IMR-90 (cell line): ENCODE measurements around the gene TCERG1L. TPM values are rescaled to one million over a fixed set of nuclear protein-coding genes. Genes with fewer than 3 reads are reported as not detected.

Experiments
- ATAC-seq: fragments of 200-7000 bp; cut with Tn5 transposase; 2 replicates; pipeline ENCODE4 v1.9.1; 2020; ENCODE audit warnings: low read depth, mild to moderate bottlenecking, moderate library complexity
- BruUV-seq: library from RNA; stranded (reverse); fragments of 400-500 nt; replicated peaks from 2 replicates; lab custom pipeline; 2021; lab: Mats Ljungman, UMichigan
- CTCF ChIA-PET: fragments of 300-600 bp; formaldehyde crosslinking; extraction: SDS; loops from one replicate; lab custom pipeline; 2021; ENCODE audit warnings: antibody characterized with exemption; lab: Yijun Ruan, JAX
- POLR2A ChIA-PET: fragments of 300-600 bp; sonication (Branson Sonifier 250); formaldehyde crosslinking; loops from one replicate; lab custom pipeline; 2022; ENCODE audit warnings: antibody characterized with exemption; ENCODE audit not compliant: unreplicated experiment; lab: Charles Lee
- DNase-seq: peaks from one replicate; pipeline ENCODE4 v3.0.0; 2013
- H2AFZ ChIP-seq: replicated peaks from 2 replicates; pipeline ENCODE3; 2013; ENCODE audit warnings: low read length, mild to moderate bottlenecking; ENCODE audit not compliant: poor library complexity
- H2AK5ac ChIP-seq: 2 replicates; pipeline ENCODE4 v1.6.1; 2013; ENCODE audit warnings: low read depth, low read length, inconsistent platforms
- H2AK9ac ChIP-seq: replicated peaks from 2 replicates; pipeline ENCODE3; 2013; ENCODE audit warnings: mild to moderate bottlenecking, low read depth, low read length, moderate library complexity; ENCODE audit not compliant: poor library complexity
- H2BK120ac ChIP-seq: 2 replicates; pipeline ENCODE4 v1.6.1; 2013; ENCODE audit warnings: low read depth, low read length, inconsistent platforms
- H2BK15ac ChIP-seq: 3 replicates; pipeline ENCODE4 v1.6.1; 2013; ENCODE audit warnings: low read depth, low read length, inconsistent platforms
- H2BK20ac ChIP-seq: 2 replicates; pipeline ENCODE4 v1.6.1; 2013; ENCODE audit warnings: low read depth, mild to moderate bottlenecking, inconsistent platforms, low read length, moderate library complexity
- H2BK5ac ChIP-seq: 2 replicates; pipeline ENCODE4 v1.6.1; 2013; ENCODE audit warnings: mild to moderate bottlenecking, low read depth, low read length, inconsistent platforms; ENCODE audit not compliant: poor library complexity, severe bottlenecking
- H3K14ac ChIP-seq: replicated peaks from 2 replicates; pipeline ENCODE4 v1.6.1; 2013; ENCODE audit warnings: low read depth, low read length, inconsistent platforms
- H3K18ac ChIP-seq: 2 replicates; pipeline ENCODE4 v1.6.1; 2013; ENCODE audit warnings: low read depth, low read length, control low read depth
- H3K23ac ChIP-seq: 2 replicates; pipeline ENCODE4 v1.6.1; 2013; ENCODE audit warnings: low read depth, low read length, inconsistent platforms
- H3K27ac ChIP-seq: 2 replicates; pipeline ENCODE4 v1.5.1; 2013; ENCODE audit warnings: mild to moderate bottlenecking, control low read depth, low read length; ENCODE audit not compliant: insufficient read depth
- H3K27me3 ChIP-seq: 2 replicates; pipeline ENCODE4 v1.6.1; 2013; ENCODE audit warnings: low read length; ENCODE audit not compliant: control insufficient read depth, insufficient read depth
- H3K36me3 ChIP-seq: 2 replicates; pipeline ENCODE4 v1.6.1; 2013; ENCODE audit warnings: low read length, mixed read lengths; ENCODE audit not compliant: control insufficient read depth, insufficient read depth
- H3K4ac ChIP-seq: 2 replicates; pipeline ENCODE4 v1.6.1; 2013; ENCODE audit warnings: low read depth, low read length, inconsistent platforms
- H3K4me1 ChIP-seq: 2 replicates; pipeline ENCODE4 v1.6.1; 2013; ENCODE audit warnings: low read length, mixed read lengths; ENCODE audit not compliant: control insufficient read depth, insufficient read depth
- H3K4me2 ChIP-seq: 2 replicates; pipeline ENCODE4 v1.6.1; 2013; ENCODE audit warnings: low read depth, mild to moderate bottlenecking, control low read depth, low read length, moderate library complexity
- H3K4me3 ChIP-seq: 2 replicates; pipeline ENCODE4 v1.5.1; 2013; ENCODE audit warnings: low read depth, mild to moderate bottlenecking, control low read depth, low read length, moderate library complexity; ENCODE audit not compliant: insufficient read depth
- H3K56ac ChIP-seq: 2 replicates; pipeline ENCODE4 v1.6.1; 2013; ENCODE audit warnings: low read length, inconsistent platforms; ENCODE audit not compliant: insufficient read depth; ENCODE audit errors: extremely low read depth
- H3K79me1 ChIP-seq, 2 experiments: 2 replicates each; pipeline ENCODE4 v1.6.1; 2013; ENCODE audit warnings: low read length in 2 of 2, inconsistent platforms in 1 of 2, low read depth in 1 of 2
- H3K9ac ChIP-seq: 2 replicates; pipeline ENCODE4 v1.6.1; 2013; ENCODE audit warnings: low read depth, low read length, control low read depth
- H3K9me1 ChIP-seq: 2 replicates; pipeline ENCODE4 v1.6.1; 2013; ENCODE audit warnings: low read length, inconsistent platforms; ENCODE audit not compliant: insufficient read depth
- H3K9me3 ChIP-seq: 2 replicates; pipeline ENCODE4 v1.6.1; 2013; ENCODE audit warnings: low read length; ENCODE audit not compliant: control insufficient read depth, insufficient read depth
- H4K20me1 ChIP-seq: 2 replicates; pipeline ENCODE4 v1.6.1; 2013; ENCODE audit warnings: low read length, inconsistent platforms; ENCODE audit not compliant: insufficient read depth
- H4K5ac ChIP-seq: 2 replicates; pipeline ENCODE4 v1.6.1; 2013; ENCODE audit warnings: mild to moderate bottlenecking, low read depth, low read length, control low read depth
- H4K8ac ChIP-seq, 2 experiments: 2 replicates each; pipeline ENCODE4 v1.6.1; 2013; ENCODE audit warnings: low read depth in 2 of 2, low read length in 2 of 2, control low read depth in 1 of 2, inconsistent platforms in 1 of 2
- H4K91ac ChIP-seq: 2 replicates; pipeline ENCODE4 v1.6.1; 2013; ENCODE audit warnings: low read depth, low read length, inconsistent platforms; ENCODE audit not compliant: insufficient read depth
- BHLHE40 ChIP-seq: fragments of 150-350 bp; IDR thresholded peaks from 2 replicates; pipeline ENCODE4 v1.6.1; 2016; ENCODE audit warnings: mild to moderate bottlenecking, low read depth, low read length
- CEBPB ChIP-seq: IDR thresholded peaks from 2 replicates; pipeline ENCODE4 v1.6.1; 2012; ENCODE audit warnings: low read depth, low read length, improper control_type of control experiment
- CHD1 ChIP-seq: IDR thresholded peaks from 2 replicates; pipeline ENCODE4 v1.6.1; 2012; ENCODE audit warnings: low read depth, low read length, improper control_type of control experiment
- CTCF ChIP-seq: conservative IDR thresholded peaks from 2 replicates; pipeline ENCODE4 v1.5.1; 2012; ENCODE audit warnings: mild to moderate bottlenecking, low read depth, low read length, improper control_type of control experiment
- ELK1 ChIP-seq: fragments of 150-350 bp; IDR thresholded peaks from 2 replicates; pipeline ENCODE4 v1.6.1; 2016; ENCODE audit warnings: low read depth, mild to moderate bottlenecking, low read length, moderate library complexity, borderline replicate concordance
- FOS ChIP-seq: fragments of 150-350 bp; IDR thresholded peaks from 2 replicates; pipeline ENCODE4 v1.6.1; 2016; ENCODE audit warnings: low read depth, low read length
- MAFK ChIP-seq: IDR thresholded peaks from 2 replicates; pipeline ENCODE4 v1.6.1; 2012; ENCODE audit warnings: low read depth, low read length, improper control_type of control experiment
- MAZ ChIP-seq: IDR thresholded peaks from 2 replicates; pipeline ENCODE4 v1.6.1; 2012; ENCODE audit warnings: low read depth, mild to moderate bottlenecking, low read length, improper control_type of control experiment, moderate library complexity, borderline replicate concordance
- MXI1 ChIP-seq: IDR thresholded peaks from 2 replicates; pipeline ENCODE4 v1.6.1; 2012; ENCODE audit warnings: low read depth, mild to moderate bottlenecking, low read length, moderate library complexity, borderline replicate concordance
- POLR2A ChIP-seq: IDR thresholded peaks from 2 replicates; pipeline ENCODE4 v1.6.1; 2012; ENCODE audit warnings: mild to moderate bottlenecking, low read depth, low read length
- RAD21 ChIP-seq: IDR thresholded peaks from 2 replicates; pipeline ENCODE4 v1.6.1; 2012; ENCODE audit warnings: low read length, improper control_type of control experiment
- RCOR1 ChIP-seq: IDR thresholded peaks from 2 replicates; pipeline ENCODE4 v1.6.1; 2012; ENCODE audit warnings: mild to moderate bottlenecking, low read length, improper control_type of control experiment; ENCODE audit not compliant: insufficient replicate concordance
- RFX5 ChIP-seq: IDR thresholded peaks from 2 replicates; pipeline ENCODE4 v1.8.0; 2012; ENCODE audit warnings: low read depth, mild to moderate bottlenecking, low read length, moderate library complexity
- SMC3 ChIP-seq: fragments of 150-350 bp; IDR thresholded peaks from 2 replicates; pipeline ENCODE4 v1.6.1; 2016; ENCODE audit warnings: low read depth, mild to moderate bottlenecking, antibody characterized with exemption, low read length, moderate library complexity
- WGBS, 2 experiments: methylation state at CpG; one replicate each; pipeline versions ENCODE4 v1.1.5 to v1.1.7; 2013; ENCODE audit warnings: missing lambda C conversion rate in 2 of 2; ENCODE audit not compliant: insufficient read length in 1 of 2; ENCODE audit errors: extremely low coverage in 2 of 2; 5-methylcytosine and 5-hydroxymethylcytosine counted together
- dilution Hi-C: fragments of 300-500 bp; cut with HindIII; formaldehyde crosslinking; loops from one replicate; pipeline ENCODE4 v1.14.3; 2018; ENCODE audit warnings: low sequenced_read_pairs; ENCODE audit not compliant: unreplicated experiment
- in situ Hi-C: fragments of 300-500 bp; cut with MboI; formaldehyde crosslinking; loops from 3 replicates; pipeline ENCODE4 v1.14.3; 2019; ENCODE audit warnings: low sequenced_read_pairs, inconsistent platforms, mixed read lengths
- intact Hi-C: fragments of 100-400 bp; cut with micrococcal nuclease; formaldehyde crosslinking; loops from 2 replicates; pipeline ENCODE4 v1.10.0; 2022
- polyA plus RNA-seq, 3 experiments: library from polyadenylated mRNA; depleted of rRNA; stranded (reverse); fragments of >200 nt; gene quantifications; 2 replicates each; pipeline ENCODE4 v1.2.3, GENCODE V29; 2012; ENCODE audit warnings: low replicate concordance in 1 of 3
- total RNA-seq: library from RNA; depleted of rRNA; stranded (reverse); fragments of >200 nt; gene quantifications from 2 replicates; pipeline ENCODE4 v1.2.3, GENCODE V29; 2012
- TF ChIP-seq, protein P1 (sequence below): fragments of 150-350 bp; IDR thresholded peaks from 2 replicates; pipeline ENCODE4 v1.6.1; 2017; ENCODE audit warnings: mild to moderate bottlenecking, antibody characterized with exemption, low read length, low read depth

Gene TCERG1L
- total and polyA plus RNA-seq, 2 of the 4 experiments (the other 2 are of a cell fraction): not detected

DNA sequence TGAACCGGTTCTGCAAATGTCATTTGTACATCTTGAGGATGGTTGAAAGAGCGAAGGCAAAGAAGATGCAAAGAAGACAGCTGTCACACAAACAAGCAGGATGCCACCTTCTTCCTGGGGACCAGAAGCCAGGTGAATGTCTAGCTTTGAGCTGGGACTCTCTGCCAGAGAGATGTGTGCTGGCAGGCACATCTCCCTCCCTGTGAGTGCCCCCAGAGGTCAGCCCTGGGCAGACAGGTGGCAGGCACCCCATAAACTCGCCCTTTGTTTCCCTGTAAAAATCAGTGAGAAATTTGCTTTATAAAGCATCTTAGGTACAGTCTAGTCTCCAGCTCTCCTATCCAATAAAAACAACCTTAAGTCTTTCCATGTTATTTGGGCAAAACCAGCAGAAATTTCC is 2.6 kb upstream of the TCERG1L start:
- Histone ChIP-seq H4K20me1 (no peaks in the 10 kb centered on the region), H3K27ac (no peak overlapping the region), H3K79me1 (no peaks in the 10 kb centered on the region), H3K9me3 (peaks cover 26% of the 10 kb centered on the region), H3K4me1 (no peaks in the 10 kb centered on the region), H2AK9ac (no peak overlapping the region), H4K8ac (no peak overlapping the region), H3K18ac (no peak overlapping the region), H3K14ac (no peak overlapping the region), H3K36me3 (no peaks in the 10 kb centered on the region), H3K27me3 (no peaks in the 10 kb centered on the region), H3K9me1 (no peaks in the 10 kb centered on the region), H3K23ac (no peak overlapping the region), H3K4ac (no peak overlapping the region), H2AFZ (no peak overlapping the region), H2BK120ac (no peak overlapping the region), H4K5ac (no peak overlapping the region), H3K4me2 (no peak overlapping the region), H3K4me3 (no peak overlapping the region), H2BK15ac (no peak overlapping the region), H2AK5ac (no peak overlapping the region), H3K56ac (no peak overlapping the region), H4K91ac (no peak overlapping the region), H3K9ac (no peak overlapping the region), H2BK20ac (no peak overlapping the region), H2BK5ac (no peak overlapping the region)
- WGBS, 2 experiments: 17% methylated on average over 1 of the region's 3 CpGs; no CpG with 5 or more reads in 1 of the 2 experiments
- ChIA-PET POLR2A (no interaction called here), CTCF (no interaction called here)
- ATAC-seq (no peak), DNase-seq (no peak)
- dilution Hi-C loops: no loop called here
- in situ Hi-C loops: no loop called here
- intact Hi-C loops: no loop called here
- no TSS peak for BruUV-seq
- TF ChIP-seq FOS (no peak), BHLHE40 (no peak), RAD21 (no peak), MAFK (no peak), CTCF (no peak), CHD1 (no peak), RFX5 (no peak), POLR2A (no peak), RCOR1 (no peak), MXI1 (no peak), CEBPB (no peak), MAZ (no peak), ELK1 (no peak), SMC3 (no peak)
- TF ChIP-seq, protein P1, sequence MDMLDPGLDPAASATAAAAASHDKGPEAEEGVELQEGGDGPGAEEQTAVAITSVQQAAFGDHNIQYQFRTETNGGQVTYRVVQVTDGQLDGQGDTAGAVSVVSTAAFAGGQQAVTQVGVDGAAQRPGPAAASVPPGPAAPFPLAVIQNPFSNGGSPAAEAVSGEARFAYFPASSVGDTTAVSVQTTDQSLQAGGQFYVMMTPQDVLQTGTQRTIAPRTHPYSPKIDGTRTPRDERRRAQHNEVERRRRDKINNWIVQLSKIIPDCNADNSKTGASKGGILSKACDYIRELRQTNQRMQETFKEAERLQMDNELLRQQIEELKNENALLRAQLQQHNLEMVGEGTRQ: no peak
